T-helper 17 cell (primary cell): ENCODE data around the gene DIP2C. TPM values are rescaled to one million over a fixed set of nuclear protein-coding genes. Genes with fewer than 3 reads are reported as not detected.

Experiments used
- ATAC-seq: fragments of 150-1000 bp; cut with Tn5 transposase; 2 replicates; pipeline ENCODE4 v1.10.0; 2021; ENCODE audit warnings: mild to moderate bottlenecking, moderate library complexity
- DNase-seq, 3 donors: peaks; one replicate each; pipeline versions ENCODE4 v3.0.0 to v3.0.0-alpha.2; 2020 to 2021
- H3K9me3 ChIP-seq: one replicate; pipeline ENCODE4 v1.7.0; 2013; ENCODE audit warnings: low read length, mild to moderate bottlenecking; ENCODE audit not compliant: control insufficient read depth, poor library complexity, severe bottlenecking
- H3K27ac Mint-ChIP-seq: one replicate; pipeline ENCODE4 v1.8.0; 2022; ENCODE audit warnings: mild to moderate bottlenecking, moderate library complexity, mixed read lengths
- H3K27me3 Mint-ChIP-seq: one replicate; pipeline ENCODE4 v1.8.0; 2022; ENCODE audit warnings: mixed read lengths
- H3K36me3 Mint-ChIP-seq: one replicate; pipeline ENCODE4 v1.8.0; 2022; ENCODE audit warnings: low read depth, mixed read lengths
- H3K4me1 Mint-ChIP-seq: one replicate; pipeline ENCODE4 v1.8.0; 2022; ENCODE audit warnings: mild to moderate bottlenecking, mixed read lengths
- H3K4me3 Mint-ChIP-seq: one replicate; pipeline ENCODE4 v1.8.0; 2022; ENCODE audit warnings: mild to moderate bottlenecking, moderate library complexity, mixed read lengths
- total RNA-seq, 4 donors: library from RNA in 2 of 4; stranded (reverse) in 2 of 4; gene quantifications; one replicate each; pipeline ENCODE4 v1.2.3 and lab custom pipeline; 2022 to 2026

The DIP2C gene
- total RNA-seq, 2 donors from 2014 or later: 4.1 to 6.0 TPM

DNA sequence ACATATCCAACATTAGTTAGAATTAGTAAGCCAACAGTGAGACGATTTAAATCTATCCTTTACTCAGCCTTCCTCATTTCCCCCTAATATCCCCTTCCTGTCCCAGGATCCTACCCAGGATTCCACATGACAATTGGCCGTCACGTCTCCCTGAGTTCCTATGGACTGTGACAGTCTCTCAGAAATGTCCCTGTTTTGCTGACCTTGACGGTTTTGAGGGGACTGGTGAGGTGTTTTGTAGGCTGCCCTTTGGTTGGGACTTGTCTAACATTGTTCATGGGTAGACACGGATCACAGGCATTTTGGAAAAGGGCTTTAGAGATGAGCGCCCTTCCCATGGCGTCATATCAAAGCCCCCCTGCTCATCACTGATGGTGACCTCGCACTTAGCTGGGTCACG, 391.4 kb downstream of the DIP2C start:
- Mint-ChIP-seq H3K36me3 (peaks cover 6% of the 10 kb centered on the region), H3K27me3 (no peaks in the 10 kb centered on the region), H3K4me3 (no peak overlapping the region), H3K4me1 (peaks cover 9% of the 10 kb centered on the region), H3K27ac (no peak overlapping the region)
- DNase-seq: no peak
- H3K9me3 ChIP-seq: no peaks in the 10 kb centered on the region
- no peak for ATAC-seq

DNA sequence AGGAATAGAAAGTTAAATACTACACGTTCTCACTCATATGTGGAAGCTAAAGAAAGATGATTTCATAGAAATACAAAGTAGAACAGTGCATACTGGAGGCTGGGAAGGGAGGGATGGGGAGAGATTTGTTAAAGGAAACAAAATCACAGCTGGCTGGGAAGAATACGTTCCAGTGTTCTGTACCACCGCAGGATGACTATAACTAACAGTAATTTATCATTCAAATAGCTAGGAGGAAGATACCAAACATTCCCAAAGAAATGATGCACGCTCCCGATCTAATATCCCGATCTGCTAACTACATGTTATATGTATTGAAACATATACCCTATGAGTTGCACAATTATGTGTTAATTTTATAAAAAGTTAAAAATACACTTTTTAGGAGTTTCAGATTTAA, 391.9 kb downstream of the DIP2C start:
- no peak for DNase-seq
- Mint-ChIP-seq H3K4me3 (no peak overlapping the region), H3K36me3 (peaks cover 6% of the 10 kb centered on the region), H3K27ac (no peak overlapping the region), H3K4me1 (peaks cover 11% of the 10 kb centered on the region), H3K27me3 (peaks cover 4% of the 10 kb centered on the region)
- H3K9me3 ChIP-seq: no peaks in the 10 kb centered on the region
- no peak for ATAC-seq

DNA sequence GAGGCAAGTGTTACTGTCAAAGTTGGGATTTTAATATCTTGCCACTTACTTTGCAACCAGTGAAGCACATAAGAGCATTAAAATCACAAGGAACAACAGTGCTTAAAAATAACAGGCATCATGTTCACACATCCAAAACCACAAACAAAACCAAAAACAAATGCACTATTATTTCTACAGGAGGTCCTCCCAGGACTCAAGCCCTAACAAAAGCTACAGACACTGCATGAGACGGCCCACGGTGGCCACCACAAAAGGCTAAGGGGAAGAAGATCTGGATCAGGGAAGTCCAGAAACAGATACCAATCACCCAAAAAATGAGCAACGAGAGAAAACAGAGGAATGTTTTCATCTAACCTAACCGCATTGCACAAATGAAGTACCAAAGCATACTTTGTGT, 395.8 kb downstream of the DIP2C start:
- peaks cover 11% of the 10 kb centered on the region for H3K27me3 Mint-ChIP-seq
- H3K4me1 Mint-ChIP-seq: peaks cover 7% of the 10 kb centered on the region
- ATAC-seq (no peak), DNase-seq (no peak)
- H3K4me3 Mint-ChIP-seq: no peak overlapping the region
- H3K27ac Mint-ChIP-seq: no peak overlapping the region
- H3K36me3 Mint-ChIP-seq: peaks cover 5% of the 10 kb centered on the region
- no peaks in the 10 kb centered on the region for H3K9me3 ChIP-seq

DNA sequence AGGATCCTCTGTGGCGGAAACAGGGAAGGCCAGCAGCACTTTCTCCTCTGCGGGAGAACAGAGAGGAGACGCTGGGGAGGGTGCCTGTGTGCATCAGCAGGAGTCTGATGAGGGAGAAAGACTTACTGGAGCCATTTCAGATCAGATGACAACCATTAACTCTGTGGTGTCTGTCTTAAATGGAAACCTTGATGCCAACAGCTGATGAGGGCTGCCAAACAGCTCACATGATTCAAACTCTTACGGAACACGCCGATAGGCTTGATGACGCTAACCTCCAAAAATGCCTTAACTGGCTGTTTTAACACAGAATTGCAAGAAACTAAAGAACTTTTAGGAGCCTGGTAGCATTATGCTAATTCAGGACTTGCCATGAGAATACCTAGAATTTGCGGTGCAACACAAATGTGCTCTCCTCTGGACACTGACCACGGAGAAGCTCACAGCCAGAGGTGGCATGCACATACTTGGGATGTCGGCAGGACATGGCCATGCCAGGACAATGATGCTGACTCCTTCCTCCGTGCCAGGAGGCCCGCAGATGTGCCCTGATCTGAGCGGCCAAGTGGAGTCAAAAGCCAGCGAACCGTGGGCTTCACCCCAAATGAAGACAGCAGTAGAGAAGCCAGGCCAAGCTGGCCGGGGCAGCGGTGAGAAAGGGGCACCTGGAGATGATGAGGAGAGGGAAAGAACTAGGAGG, 399.3 kb downstream of the DIP2C start:
- no peak overlapping the region for H3K4me3 Mint-ChIP-seq
- peaks cover 2% of the 10 kb centered on the region for H3K36me3 Mint-ChIP-seq
- H3K9me3 ChIP-seq: no peaks in the 10 kb centered on the region
- H3K4me1 Mint-ChIP-seq: peaks cover 9% of the 10 kb centered on the region
- peaks cover 11% of the 10 kb centered on the region for H3K27me3 Mint-ChIP-seq
- H3K27ac Mint-ChIP-seq: no peak overlapping the region
- DNase-seq (no peak), ATAC-seq (no peak)

DNA sequence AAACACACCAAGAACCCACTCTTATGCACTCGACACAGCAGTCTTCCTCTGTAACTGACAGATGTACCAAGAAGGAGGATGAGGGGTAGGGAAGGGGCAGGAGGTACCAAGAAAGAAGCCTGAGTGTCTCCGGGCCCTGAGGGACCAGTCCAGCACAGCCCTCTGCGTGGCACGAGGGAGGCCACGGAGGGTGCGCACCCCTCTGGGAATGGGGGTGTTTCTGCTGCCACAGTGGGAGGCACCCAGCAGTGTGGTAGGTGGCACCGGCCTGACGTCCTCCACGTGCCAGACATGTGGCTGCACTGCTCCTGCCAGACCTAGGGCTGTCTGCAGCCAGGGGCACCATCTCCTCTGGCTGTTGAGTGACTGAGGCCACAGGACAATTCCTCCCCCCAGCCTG, 399.9 kb downstream of the DIP2C start:
- Mint-ChIP-seq H3K4me1 (peaks cover 10% of the 10 kb centered on the region), H3K27me3 (peaks cover 11% of the 10 kb centered on the region), H3K4me3 (no peak overlapping the region), H3K27ac (no peak overlapping the region), H3K36me3 (peaks cover 2% of the 10 kb centered on the region)
- H3K9me3 ChIP-seq: no peaks in the 10 kb centered on the region
- DNase-seq: no peak
- ATAC-seq: no peak

DNA sequence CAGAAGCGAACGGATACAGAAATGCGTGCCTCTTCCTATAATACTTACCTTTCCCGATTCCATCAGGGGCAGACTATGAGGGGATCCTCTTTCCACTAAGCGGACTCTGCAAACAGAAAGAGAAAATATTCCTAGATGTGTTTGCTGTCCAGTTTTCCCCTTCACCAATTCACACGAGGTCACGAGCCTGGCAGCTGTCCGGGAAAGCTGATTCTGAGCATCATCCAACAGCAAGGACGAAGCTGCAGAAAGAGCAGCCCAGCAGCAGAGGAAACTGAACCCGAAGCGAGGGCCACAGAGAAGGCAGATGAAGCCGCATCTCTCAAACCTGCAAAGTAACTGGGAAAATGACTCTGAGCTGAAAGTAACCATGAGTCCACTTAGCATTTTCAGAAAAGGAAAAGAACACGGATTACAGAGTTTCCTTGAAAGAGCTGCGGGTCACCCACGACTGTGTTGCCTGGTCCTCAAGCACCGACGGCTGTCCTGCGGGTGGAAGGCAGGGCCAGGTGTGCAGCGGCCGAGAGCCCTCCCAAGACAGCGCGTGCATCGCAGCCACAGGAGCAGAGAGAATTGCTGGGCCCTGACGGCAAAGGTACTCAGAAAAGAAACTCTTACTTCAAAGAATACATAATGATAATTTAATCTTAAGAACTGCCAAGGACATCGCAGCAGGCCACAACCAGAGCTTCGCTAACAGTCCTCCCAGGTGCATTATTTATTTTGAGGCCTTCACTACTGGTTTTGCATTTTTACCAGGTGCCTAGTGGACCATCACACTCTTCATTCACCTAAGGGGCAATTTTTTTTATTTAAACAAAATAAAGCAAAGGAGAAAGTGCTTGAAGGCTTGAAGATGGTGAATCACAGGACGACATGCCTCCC, 400.9 kb downstream of the DIP2C start:
- peaks cover 15% of the 10 kb centered on the region for H3K4me1 Mint-ChIP-seq
- no peak overlapping the region for H3K27ac Mint-ChIP-seq
- no peak overlapping the region for H3K4me3 Mint-ChIP-seq
- DNase-seq (no peak), ATAC-seq (no peak)
- no peaks in the 10 kb centered on the region for H3K9me3 ChIP-seq
- H3K36me3 Mint-ChIP-seq: peaks cover under 1% of the 10 kb centered on the region
- peaks cover 11% of the 10 kb centered on the region for H3K27me3 Mint-ChIP-seq

DNA sequence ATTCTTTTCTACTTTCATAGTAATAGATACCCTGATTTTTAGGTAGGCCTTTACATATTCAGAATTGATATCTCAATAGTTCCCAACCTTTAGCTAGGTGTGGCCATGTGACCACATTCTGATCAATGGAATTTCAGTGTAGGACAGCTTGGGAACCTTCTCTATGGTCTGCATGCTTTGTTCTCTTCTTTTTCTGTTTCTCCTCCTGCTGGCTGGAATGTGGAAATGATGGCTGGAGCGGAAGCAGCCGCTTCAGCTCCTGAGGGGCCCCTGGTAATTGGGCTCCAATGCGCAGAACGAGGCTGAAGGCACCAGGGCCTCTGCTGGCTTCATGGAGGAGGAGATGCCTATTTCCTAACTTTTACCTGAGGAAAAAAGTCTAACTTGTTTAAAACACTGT, 401.7 kb downstream of the DIP2C start:
- H3K27me3 Mint-ChIP-seq: peaks cover 10% of the 10 kb centered on the region
- peaks cover 14% of the 10 kb centered on the region for H3K4me1 Mint-ChIP-seq
- peaks cover 2% of the 10 kb centered on the region for H3K36me3 Mint-ChIP-seq
- no peak overlapping the region for H3K27ac Mint-ChIP-seq
- no peaks in the 10 kb centered on the region for H3K9me3 ChIP-seq
- ATAC-seq: no peak
- DNase-seq: no peak
- H3K4me3 Mint-ChIP-seq: no peak overlapping the region

DNA sequence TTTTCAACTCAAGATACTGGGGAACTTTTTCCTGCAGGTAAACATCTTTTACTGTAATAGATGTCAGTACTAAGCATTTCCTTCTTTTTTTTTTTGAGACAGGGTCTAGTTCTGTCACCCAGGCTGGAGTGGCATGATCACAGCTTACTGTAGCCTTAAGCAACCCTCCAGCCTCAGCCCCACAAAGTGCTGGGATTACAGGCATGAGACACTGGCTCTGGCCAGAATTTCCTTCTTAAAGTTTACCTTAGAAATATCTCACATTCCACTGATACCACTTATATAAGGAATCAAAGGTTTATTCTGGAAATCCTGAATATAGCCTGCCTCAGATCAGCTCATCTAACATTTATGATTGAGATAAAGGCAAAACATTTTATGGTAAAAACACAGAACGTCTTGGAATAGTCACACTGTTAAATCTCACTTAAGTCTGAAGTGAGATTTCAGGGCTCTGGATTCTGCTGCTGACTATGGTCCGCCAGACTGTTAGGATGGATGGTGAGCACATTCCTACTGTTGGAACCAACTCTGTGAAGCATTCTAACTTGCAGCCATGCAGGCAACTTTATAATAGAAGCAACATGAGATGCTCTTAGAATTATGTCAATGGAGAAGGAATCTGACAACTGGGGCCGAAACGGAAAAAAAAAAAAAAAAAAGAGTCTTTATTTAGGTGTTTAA, 402.3 kb downstream of the DIP2C start:
- Mint-ChIP-seq H3K4me3 (no peak overlapping the region), H3K27ac (no peak overlapping the region), H3K27me3 (peaks cover 5% of the 10 kb centered on the region), H3K36me3 (peaks cover 2% of the 10 kb centered on the region), H3K4me1 (peaks cover 12% of the 10 kb centered on the region)
- no peak for ATAC-seq
- DNase-seq: no peak
- no peaks in the 10 kb centered on the region for H3K9me3 ChIP-seq

DNA sequence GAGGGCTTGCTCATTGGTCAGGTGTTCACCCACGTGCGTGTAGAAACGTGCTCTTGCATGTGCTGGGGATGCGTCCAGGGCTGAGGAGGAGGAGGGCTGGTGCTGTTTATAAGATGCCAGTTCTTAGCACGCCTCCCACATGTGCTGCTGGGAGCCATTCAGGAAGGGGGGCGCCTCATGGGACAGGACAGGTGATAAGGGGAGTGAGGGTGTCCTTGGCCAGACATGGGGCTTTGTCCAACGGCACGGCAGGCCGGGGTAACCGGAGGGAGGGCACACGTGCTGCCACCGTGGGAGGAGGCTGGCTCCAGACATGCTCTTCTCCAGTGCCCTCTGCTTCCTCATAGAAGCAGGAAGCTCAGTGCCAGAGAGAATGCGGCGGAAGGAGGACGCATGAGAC, 404.3 kb downstream of the DIP2C start:
- no peak overlapping the region for H3K4me3 Mint-ChIP-seq
- H3K4me1 Mint-ChIP-seq: peaks cover 10% of the 10 kb centered on the region
- no peak overlapping the region for H3K27ac Mint-ChIP-seq
- H3K36me3 Mint-ChIP-seq: peaks cover 4% of the 10 kb centered on the region
- DNase-seq (no peak), ATAC-seq (no peak)
- H3K27me3 Mint-ChIP-seq: peaks cover 2% of the 10 kb centered on the region
- H3K9me3 ChIP-seq: no peaks in the 10 kb centered on the region

DNA sequence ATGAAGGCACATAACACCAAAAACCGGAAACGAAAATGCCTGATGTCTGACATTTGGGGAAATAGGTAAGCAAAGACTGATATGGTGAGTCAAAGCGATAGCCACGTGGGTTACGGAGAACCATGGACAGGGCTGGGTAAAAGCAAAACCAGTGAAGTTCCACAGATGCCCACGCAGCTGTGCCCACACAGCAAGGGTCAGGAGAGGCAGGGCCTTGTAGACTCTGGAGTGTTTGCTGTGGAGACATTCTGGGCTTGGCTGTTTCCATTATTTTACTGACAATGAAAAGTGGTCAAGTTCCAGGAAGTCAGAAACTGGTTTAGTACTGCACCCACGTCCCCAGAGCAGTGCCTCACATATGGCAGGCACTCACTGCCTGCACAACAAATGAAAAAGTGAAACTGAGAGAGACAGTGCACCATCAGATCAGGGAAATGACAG, 405.5 kb downstream of the DIP2C start:
- Mint-ChIP-seq H3K4me1 (peaks cover 10% of the 10 kb centered on the region), H3K27ac (peak overlapping the region; percentile 79), H3K36me3 (peaks cover 4% of the 10 kb centered on the region), H3K4me3 (peak overlapping the region; percentile 73), H3K27me3 (no peaks in the 10 kb centered on the region)
- H3K9me3 ChIP-seq: no peaks in the 10 kb centered on the region
- DNase-seq (no peak), ATAC-seq (peak; percentile 53)

DNA sequence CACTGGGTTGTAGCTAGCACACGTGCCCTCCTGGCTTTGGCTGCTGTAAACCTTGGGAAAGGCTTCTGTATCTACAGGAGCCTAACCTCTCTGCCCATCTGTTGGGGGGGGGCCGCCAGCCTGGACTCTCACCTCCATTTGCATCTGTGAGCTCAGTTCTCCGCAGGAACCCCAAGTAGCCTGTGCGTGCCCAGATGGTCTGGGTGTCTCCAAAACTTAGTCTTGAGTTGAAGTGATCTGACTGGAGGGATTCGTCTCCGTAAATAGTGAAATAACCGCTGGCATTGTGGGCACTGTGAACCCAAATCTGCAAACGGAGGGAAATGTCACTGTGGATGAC, 406.4 kb downstream of the DIP2C start:
- peaks cover 4% of the 10 kb centered on the region for H3K36me3 Mint-ChIP-seq
- no peak overlapping the region for H3K4me3 Mint-ChIP-seq
- H3K9me3 ChIP-seq: no peaks in the 10 kb centered on the region
- peak overlapping the region; percentile 79 for H3K27ac Mint-ChIP-seq
- no peaks in the 10 kb centered on the region for H3K27me3 Mint-ChIP-seq
- ATAC-seq (no peak), DNase-seq (no peak)
- peaks cover 10% of the 10 kb centered on the region for H3K4me1 Mint-ChIP-seq

DNA sequence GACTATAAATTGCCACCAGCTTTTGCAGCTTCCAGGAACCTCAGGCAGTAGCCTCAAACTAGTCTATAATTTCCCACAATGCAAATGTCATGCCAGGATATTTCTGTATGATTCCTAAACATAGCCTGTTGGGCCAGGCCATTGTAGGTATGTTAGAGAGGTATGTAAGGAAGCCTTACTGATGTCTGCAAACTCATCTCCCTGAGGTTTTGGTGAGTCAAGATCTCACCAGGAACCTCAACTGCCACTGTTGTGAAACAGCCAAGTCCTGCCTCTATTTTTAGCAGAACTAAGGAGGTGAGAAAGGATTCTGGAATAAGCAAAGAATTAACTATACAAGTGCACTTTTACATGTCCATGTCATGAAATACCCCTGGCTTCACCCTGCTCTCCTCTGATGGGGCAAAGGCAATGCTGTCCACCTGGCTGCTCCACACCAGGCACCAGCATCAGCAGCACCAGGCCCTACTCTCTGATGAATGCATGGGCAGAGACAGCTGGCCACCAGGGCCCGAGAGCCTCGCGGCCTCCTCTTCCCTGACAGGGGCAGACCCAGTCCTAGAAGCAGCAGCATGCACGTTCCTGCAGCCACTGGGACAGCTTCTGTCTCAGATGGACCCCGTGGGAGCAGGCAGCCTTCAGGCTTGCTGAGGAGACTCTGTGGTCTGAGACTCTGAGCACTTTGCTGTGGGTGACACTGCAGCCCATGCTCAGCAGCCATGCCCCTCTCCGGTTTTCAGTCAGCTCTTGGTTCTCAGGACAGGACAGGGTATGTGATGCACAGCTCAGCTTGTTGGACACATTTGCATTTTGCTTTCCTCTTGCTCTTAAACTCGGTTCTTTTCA, 407.0 kb downstream of the DIP2C start:
- Mint-ChIP-seq H3K4me1 (peaks cover 10% of the 10 kb centered on the region), H3K27me3 (no peaks in the 10 kb centered on the region), H3K36me3 (peaks cover 5% of the 10 kb centered on the region), H3K4me3 (no peak overlapping the region), H3K27ac (peak overlapping the region; percentile 79)
- no peak for DNase-seq
- H3K9me3 ChIP-seq: no peaks in the 10 kb centered on the region
- no peak for ATAC-seq

DNA sequence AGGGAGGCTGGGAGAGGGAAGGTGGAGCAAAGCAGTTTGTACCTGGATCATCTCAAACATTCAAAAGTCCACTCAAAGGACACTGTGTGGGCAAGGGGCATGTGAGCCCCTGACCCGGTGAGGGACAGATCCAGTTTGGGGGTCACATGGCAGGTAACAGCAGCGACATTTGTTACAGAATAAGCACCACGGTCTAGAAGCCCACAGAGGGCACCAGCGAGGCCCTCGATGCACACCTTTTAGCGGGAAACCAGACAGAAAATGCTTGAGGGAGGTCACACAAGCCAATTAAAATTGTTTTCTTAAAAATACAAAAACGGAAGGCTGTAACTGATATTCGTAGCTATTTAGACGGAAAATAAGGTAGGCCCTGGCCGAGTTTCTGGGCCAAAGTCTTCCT, 409.8 kb downstream of the DIP2C start:
- H3K4me3 Mint-ChIP-seq: no peak overlapping the region
- H3K27me3 Mint-ChIP-seq: no peaks in the 10 kb centered on the region
- H3K4me1 Mint-ChIP-seq: peaks cover 9% of the 10 kb centered on the region
- ATAC-seq (no peak), DNase-seq (no peak)
- no peaks in the 10 kb centered on the region for H3K9me3 ChIP-seq
- H3K36me3 Mint-ChIP-seq: peaks cover 8% of the 10 kb centered on the region
- peak overlapping the region; percentile 9 for H3K27ac Mint-ChIP-seq
